IPS DF 6.9 (cell line): ENCODE measurements around the gene PKP3.
A peak's percentile ranks its signal among the peaks of the same experiment; 100 is the strongest.
"Not testable (repeated sequence)": the region's sequence is repeated elsewhere in the genome, so short reads cannot be mapped to it uniquely, and the experiment has no call there.

Source experiments
- DNase-seq: peaks from one replicate; pipeline ENCODE4 v3.0.0-alpha.2; 2013; ENCODE audit warnings: low read depth, low spot score
- H3K27ac ChIP-seq: one replicate; pipeline ENCODE4 v1.5.1; 2013; ENCODE audit warnings: low read length, control low read depth
- H3K27me3 ChIP-seq: 2 replicates; pipeline ENCODE4 v1.6.1; 2013; ENCODE audit warnings: mild to moderate bottlenecking, low read length; ENCODE audit not compliant: control insufficient read depth, insufficient read depth
- H3K36me3 ChIP-seq: 2 replicates; pipeline ENCODE4 v1.6.1; 2013; ENCODE audit warnings: low read length; ENCODE audit not compliant: control insufficient read depth, insufficient read depth
- H3K4me1 ChIP-seq: 2 replicates; pipeline ENCODE4 v1.6.1; 2013; ENCODE audit warnings: low read length; ENCODE audit not compliant: control insufficient read depth, insufficient read depth
- H3K4me3 ChIP-seq: 2 replicates; pipeline ENCODE4 v1.5.1; 2013; ENCODE audit warnings: mild to moderate bottlenecking, low read length
- H3K9me3 ChIP-seq: 2 replicates; pipeline ENCODE4 v1.6.1; 2013; ENCODE audit warnings: low read length, inconsistent platforms; ENCODE audit not compliant: control insufficient read depth, insufficient read depth
- WGBS: extraction: QIAGEN DNeasy Blood & Tissue Kit; methylation state at CpG from one replicate; pipeline ENCODE4 v1.1.7; 2013; ENCODE audit warnings: mixed read lengths, missing lambda C conversion rate; ENCODE audit not compliant: insufficient read length, insufficient coverage; 5-methylcytosine and 5-hydroxymethylcytosine counted together

Gene PKP3

DNA sequence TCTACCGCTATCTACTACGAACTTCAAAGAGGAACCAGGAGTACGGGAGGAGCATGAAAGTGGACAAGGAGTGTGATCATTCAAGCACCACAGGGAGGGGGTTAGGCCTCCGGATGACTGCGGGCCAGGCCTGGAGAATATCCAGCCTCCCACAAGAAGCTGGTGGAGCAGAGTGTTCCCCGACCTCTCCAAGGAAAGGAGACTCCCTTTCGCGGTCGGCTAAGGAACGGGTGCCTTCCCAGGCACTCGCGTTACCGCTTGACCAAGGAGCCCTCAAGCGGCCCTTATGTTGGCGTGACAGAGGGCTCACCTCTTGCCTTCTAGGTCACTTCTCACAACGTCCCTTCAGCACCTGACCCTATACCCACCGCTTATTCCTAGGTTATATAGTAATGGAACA, 4.6 kb upstream of the PKP3 start:
- H3K4me1 ChIP-seq, H3K4me3 ChIP-seq, H3K36me3 ChIP-seq, H3K9me3 ChIP-seq, H3K27me3 ChIP-seq, H3K27ac ChIP-seq, DNase-seq: not testable (repeated sequence)
- no CpG with 5 or more reads among the region's 17 CpGs for WGBS

DNA sequence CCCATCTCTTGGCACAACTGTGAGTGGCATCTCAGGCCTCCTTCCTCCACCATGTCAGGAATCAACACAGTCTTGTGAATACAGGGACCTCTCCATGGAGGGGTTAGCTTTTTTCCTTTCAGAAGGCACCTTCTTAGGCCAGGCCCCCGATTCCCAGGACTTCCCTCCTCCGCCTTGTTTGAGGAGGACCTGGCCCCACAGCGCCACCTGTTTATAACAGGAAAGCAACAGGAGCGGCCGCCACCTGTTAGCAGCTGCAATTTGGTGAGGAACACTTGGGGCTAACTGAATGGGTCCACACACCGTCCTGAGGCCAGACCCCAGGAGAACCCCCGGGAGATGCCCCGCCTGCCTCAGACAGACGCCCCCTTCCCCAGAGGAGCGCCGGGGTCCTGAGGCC, 3.8 kb upstream of the PKP3 start:
- peaks cover 4% of the 10 kb centered on the region for H3K4me1 ChIP-seq
- no peak for DNase-seq

DNA sequence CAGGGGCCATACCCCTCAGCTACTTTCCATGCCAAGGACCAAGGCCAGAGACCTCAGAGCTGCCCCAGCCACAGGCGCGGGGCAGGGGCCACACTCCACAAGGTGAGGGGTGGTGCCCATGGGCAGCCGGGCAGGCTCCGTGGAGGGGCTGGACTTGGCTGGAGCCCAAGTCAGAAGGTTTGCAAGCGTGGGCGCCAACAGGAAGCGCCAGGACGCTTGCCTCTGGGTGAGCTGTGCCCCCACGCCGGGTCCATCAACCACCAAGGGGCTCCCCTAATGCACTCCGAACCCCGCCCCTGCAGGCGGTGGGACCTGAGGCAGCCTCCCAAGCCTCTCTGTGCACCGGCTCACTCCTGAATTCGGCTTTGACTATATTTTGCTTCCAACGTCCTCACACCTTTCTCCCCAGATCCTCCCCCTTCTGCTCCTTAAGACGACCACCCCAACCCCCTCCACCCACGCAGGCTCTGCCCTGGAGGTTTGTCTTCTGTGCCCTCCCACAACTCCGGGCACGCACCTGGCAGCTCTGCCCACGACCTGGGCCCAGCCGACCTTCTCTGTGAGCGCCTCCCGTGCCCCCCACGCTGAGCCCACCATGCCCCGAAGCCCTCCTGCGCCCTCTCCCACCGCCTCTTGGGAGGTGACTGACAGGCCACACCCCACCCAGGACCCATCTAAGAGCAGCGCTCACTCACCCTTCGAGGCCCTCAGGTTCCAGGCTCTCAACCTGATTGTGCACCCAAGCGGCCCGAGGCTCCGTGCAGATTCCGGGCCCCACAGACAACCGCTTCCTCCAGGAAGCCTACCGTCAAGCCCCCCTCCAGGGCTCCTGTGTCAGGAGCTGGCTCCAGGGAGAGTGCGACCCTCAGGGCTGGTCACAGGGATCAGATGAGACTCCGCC, 2.6 kb upstream of the PKP3 start:
- no CpG with 5 or more reads among the region's 38 CpGs for WGBS
- no peak overlapping the region; the same call in 1 of the 2 replicates for H3K4me3 ChIP-seq
- no peaks in the 10 kb centered on the region for H3K36me3 ChIP-seq
- H3K27me3 ChIP-seq = no peaks in the 10 kb centered on the region
- H3K4me1 ChIP-seq = peaks cover 4% of the 10 kb centered on the region
- no peak for DNase-seq
- no peak overlapping the region for H3K27ac ChIP-seq
- no peaks in the 10 kb centered on the region for H3K9me3 ChIP-seq

More for the DNA sequence above, 3.8 kb upstream of the PKP3 start:
- Histone ChIP-seq H3K27me3 (no peaks in the 10 kb centered on the region), H3K36me3 (no peaks in the 10 kb centered on the region), H3K4me3 (no peak overlapping the region), H3K9me3 (no peaks in the 10 kb centered on the region), H3K27ac (no peak overlapping the region)
- WGBS = no CpG with 5 or more reads among the region's 11 CpGs

DNA sequence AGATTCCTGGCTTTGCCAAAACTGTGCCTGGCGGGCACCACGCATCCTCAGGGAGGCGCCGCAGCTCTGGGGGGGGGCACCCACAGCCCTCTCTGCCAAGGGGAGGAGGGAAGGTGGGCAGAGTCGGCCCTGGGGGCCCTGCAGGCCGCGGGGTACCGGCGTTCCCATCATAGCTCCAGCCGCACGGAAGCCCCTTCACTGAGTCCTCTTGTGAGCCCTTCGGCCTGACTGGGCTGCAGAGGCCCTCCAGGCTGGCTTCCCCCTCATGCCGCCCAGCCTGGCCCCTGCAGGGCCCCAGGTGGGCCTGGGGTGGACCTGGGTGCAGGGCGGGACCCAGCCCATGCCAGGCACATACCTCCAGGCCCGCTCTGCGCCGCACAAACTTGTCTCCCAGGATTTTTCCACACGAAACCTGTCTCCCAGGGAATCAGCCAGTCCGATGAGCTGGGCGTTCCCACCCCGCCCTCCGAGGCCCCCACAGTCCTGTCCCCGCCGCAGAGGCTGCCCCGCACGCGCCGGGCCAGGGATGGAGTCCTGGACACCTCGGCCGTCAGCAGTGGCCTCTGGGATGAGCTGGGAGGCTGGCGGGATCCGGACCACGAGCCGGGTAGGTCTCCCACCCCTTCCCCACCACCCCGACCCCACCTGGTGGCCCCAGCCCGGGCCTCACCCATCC, 1.8 kb upstream of the PKP3 start:
- no CpG with 5 or more reads among the region's 36 CpGs for whole genome bisulfite sequencing
- Histone ChIP-seq H3K27ac (no peak overlapping the region), H3K27me3 (no peaks in the 10 kb centered on the region), H3K4me1 (peaks cover 4% of the 10 kb centered on the region), H3K9me3 (no peaks in the 10 kb centered on the region), H3K36me3 (no peaks in the 10 kb centered on the region), H3K4me3 (no peak overlapping the region; the same call in 1 of the 2 replicates)
- no peak for DNase-seq

DNA sequence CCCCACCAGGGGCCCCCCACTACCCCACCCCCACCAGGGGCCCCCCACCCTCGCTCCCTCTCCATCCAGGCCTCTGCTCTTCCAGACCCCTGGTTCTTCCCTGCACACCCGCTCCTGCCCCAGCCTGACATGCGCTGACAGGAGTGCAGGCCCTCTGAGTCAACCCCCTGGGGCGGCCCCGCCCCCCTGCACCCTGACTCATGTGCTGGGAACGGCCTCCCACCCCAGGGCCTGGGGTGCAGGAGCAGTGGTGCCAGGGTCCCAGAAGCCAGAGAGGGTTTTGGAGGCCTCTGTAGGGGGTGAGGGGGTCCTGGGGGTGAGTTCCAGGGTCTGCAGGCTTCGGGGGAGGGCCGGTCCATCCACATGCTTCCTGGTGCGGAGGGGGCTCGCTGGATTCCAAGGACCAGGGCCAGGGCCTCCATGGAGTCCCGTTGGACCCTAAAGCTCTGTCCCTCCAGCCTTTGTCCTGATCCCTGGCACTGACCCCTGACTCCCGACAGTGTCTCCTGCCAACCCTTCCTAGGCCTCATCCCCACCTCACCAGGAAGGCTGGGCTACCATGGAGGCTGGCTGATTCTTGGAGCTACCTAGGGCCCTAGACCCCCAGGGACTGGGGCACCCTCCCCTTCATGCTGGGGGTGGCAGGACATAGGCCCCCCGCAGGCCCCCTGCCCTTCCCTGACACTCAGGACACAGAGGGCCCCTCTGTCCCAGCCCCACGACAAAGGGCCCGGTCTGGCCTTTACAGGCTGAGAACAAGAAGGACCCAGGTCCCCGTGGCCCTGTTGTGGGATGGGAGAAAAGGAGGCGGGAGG, 583 bp upstream of the PKP3 start:
- Histone ChIP-seq H3K4me1 (peaks cover 4% of the 10 kb centered on the region), H3K27ac (no peak overlapping the region), H3K27me3 (no peaks in the 10 kb centered on the region), H3K36me3 (peaks cover 6% of the 10 kb centered on the region; the same call in 1 of the 2 replicates), H3K9me3 (no peaks in the 10 kb centered on the region), H3K4me3 (no peak overlapping the region; the same call in 1 of the 2 replicates)
- WGBS = no CpG with 5 or more reads among the region's 17 CpGs
- no peak for DNase-seq

DNA sequence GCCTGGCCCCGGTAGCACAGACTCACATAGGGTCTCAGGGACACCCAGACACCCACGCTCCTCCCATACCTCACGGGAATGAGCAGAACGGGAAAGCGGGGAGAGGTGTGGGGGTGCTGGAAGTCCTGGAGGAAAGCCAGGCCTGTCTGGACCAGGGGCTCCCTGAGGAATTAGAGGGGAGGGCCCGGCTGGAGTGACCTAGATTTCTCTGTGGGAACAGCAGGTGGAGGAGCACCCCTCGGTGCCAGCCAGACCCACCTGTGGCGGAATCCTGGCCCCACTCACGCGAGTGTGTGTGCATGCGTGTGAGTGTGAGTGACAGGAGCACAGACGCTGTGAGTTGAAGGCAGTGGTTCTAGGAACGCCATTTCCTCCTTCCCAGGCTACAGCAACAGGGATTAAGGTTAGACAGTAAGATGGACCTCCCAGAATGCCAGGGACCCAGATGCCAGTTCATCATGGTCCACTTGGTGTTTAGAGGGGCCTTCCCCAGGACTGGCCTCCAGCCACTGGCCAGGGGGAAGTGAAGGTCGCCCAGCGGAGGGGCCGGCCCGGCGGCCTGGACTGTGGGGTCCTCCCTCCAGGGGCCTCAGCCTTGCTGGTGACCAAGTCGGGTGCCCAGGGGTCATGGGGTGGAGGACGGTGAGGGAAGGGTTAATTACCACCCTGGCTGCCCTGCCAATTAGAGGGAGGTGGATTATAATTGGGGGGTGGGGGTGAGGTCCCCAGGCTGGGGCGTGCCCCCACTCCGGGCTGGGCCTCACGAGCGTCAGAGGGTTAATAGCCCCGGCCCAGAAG, 1.0 kb downstream of the PKP3 start:
- Histone ChIP-seq H3K27me3 (no peaks in the 10 kb centered on the region), H3K27ac (no peak overlapping the region), H3K4me1 (peaks cover 5% of the 10 kb centered on the region), H3K4me3 (peak overlapping the region; percentile 62; the same call in 1 of the 2 replicates), H3K9me3 (no peaks in the 10 kb centered on the region), H3K36me3 (peaks cover 11% of the 10 kb centered on the region; the same call in 1 of the 2 replicates)
- WGBS = no CpG with 5 or more reads among the region's 25 CpGs
- no peak for DNase-seq

DNA sequence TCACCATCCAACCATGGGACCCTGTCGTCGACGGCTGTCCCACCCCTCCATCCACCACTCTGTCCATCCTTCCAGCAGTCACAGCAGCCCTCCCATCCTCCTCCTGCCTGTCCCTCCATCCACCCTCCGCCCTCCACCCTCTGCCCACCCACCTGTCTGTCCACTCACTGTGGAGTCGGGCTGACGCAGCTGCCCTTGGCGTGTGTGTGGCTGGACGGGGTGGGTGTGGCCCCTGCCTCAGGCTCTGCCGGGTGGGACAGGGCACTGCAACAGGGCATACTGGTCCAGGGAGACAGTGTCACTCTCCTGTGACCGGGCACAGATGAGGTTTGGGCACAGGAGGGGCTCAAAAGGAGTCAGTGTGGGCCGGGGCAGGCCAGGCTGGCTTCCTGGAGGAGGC, 1.9 kb downstream of the PKP3 start:
- Histone ChIP-seq H3K9me3 (no peaks in the 10 kb centered on the region), H3K27me3 (no peaks in the 10 kb centered on the region), H3K36me3 (peaks cover 13% of the 10 kb centered on the region; the same call in 1 of the 2 replicates), H3K27ac (no peak overlapping the region), H3K4me1 (peaks cover 6% of the 10 kb centered on the region), H3K4me3 (no peak overlapping the region)
- DNase-seq = no peak
- no CpG with 5 or more reads among the region's 11 CpGs for WGBS

DNA sequence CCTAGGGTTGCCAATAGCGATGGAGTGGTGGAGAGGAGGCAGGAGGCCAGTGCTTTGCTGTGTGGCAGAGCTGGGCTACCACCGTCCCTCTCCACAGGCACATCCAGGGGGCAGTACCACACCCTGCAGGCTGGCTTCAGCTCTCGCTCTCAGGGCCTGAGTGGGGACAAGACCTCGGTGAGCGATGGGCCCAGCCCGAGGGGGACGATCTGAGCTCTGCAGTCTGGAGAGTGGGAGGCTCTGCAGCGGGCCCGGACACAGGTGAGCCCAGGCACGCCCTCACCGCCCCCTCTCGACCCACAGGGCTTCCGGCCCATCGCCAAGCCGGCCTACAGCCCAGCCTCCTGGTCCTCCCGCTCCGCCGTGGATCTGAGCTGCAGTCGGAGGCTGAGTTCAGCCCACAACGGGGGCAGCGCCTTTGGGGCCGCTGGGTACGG, 2.5 kb downstream of the PKP3 start:
- no peaks in the 10 kb centered on the region for H3K9me3 ChIP-seq
- H3K27ac ChIP-seq = no peak overlapping the region
- peaks cover 13% of the 10 kb centered on the region; the same call in 1 of the 2 replicates for H3K36me3 ChIP-seq
- H3K4me3 ChIP-seq = no peak overlapping the region
- H3K27me3 ChIP-seq = no peaks in the 10 kb centered on the region
- H3K4me1 ChIP-seq = peaks cover 6% of the 10 kb centered on the region
- WGBS = no CpG with 5 or more reads among the region's 23 CpGs
- no peak for DNase-seq

DNA sequence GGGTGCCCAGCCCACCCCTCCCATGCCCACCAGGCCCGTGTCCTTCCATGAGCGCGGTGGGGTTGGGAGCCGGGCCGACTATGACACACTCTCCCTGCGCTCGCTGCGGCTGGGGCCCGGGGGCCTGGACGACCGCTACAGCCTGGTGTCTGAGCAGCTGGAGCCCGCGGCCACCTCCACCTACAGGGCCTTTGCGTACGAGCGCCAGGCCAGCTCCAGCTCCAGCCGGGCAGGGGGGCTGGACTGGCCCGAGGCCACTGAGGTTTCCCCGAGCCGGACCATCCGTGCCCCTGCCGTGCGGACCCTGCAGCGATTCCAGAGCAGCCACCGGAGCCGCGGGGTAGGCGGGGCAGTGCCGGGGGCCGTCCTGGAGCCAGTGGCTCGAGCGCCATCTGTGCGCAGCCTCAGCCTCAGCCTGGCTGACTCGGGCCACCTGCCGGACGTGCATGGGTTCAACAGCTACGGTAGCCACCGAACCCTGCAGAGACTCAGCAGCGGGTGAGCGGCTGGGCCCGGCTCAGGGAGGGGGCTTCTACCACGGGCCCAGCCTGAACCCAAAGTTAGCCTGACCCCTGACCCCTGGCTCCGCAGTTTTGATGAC, 3.0 kb downstream of the PKP3 start:
- Histone ChIP-seq H3K4me1 (peaks cover 6% of the 10 kb centered on the region), H3K27me3 (no peaks in the 10 kb centered on the region), H3K36me3 (peaks cover 13% of the 10 kb centered on the region; the same call in 1 of the 2 replicates), H3K9me3 (no peaks in the 10 kb centered on the region), H3K4me3 (no peak overlapping the region), H3K27ac (no peak overlapping the region)
- no CpG with 5 or more reads among the region's 43 CpGs for WGBS
- no peak for DNase-seq
